Stimulated activated naive B cell treated with anti-CD40 and anti-IgM and Interleukin-4, amounts not matched to agents 10 μg/mL and 1 μg/mL and 100 μg/mL, for 72 hours (primary cell): ENCODE results near the gene AXL.
"Not testable (repeated sequence)": the region's sequence is repeated elsewhere in the genome, so short reads cannot be mapped to it uniquely, and the experiment has no call there.

Source experiments
- ATAC-seq, 2 donors: fragments of 150-1000 bp; cut with Tn5 transposase; replicated peaks; 2 replicates each; pipeline ENCODE4 v1.10.0; 2021; ENCODE audit warnings: moderate library complexity in 1 of 2
- DNase-seq: peaks from one replicate; pipeline ENCODE4 v3.0.0; 2021
- H3K27ac Mint-ChIP-seq: one replicate; pipeline ENCODE4 v1.8.0; 2022; ENCODE audit warnings: mild to moderate bottlenecking, mixed read lengths
- H3K27me3 Mint-ChIP-seq, 2 donors: one replicate each; pipeline ENCODE4 v1.8.0; 2022; ENCODE audit warnings: mixed read lengths in 2 of 2
- H3K36me3 Mint-ChIP-seq, 2 donors: one replicate each; pipeline ENCODE4 v1.8.0; 2022; ENCODE audit warnings: mixed read lengths in 2 of 2, mild to moderate bottlenecking in 1 of 2
- H3K4me1 Mint-ChIP-seq, 2 donors: one replicate each; pipeline ENCODE4 v1.8.0; 2022; ENCODE audit warnings: mixed read lengths in 2 of 2, mild to moderate bottlenecking in 1 of 2
- H3K4me3 Mint-ChIP-seq, 2 donors: one replicate each; pipeline ENCODE4 v1.8.0; 2022; ENCODE audit warnings: mild to moderate bottlenecking in 2 of 2, mixed read lengths in 2 of 2, moderate library complexity in 1 of 2
- H3K9me3 Mint-ChIP-seq, 2 donors: one replicate each; pipeline ENCODE4 v1.8.0; 2022; ENCODE audit warnings: mixed read lengths in 2 of 2, mild to moderate bottlenecking in 1 of 2

The AXL gene

GRCh38 chr19:41218615-41219507 lies at the start of gene AXL:
TSS of gene AXL (plus strand) at chr19:41219223. CDS start at chr19:41219393, 170 bp downstream.
- peak within 1 kb of the TSS in 1 of 2 donors; percentile 10 for H3K4me3 Mint-ChIP-seq
- ATAC-seq (no peak), DNase-seq (no peak)
- no peaks in the 10 kb centered on the region for H3K9me3 Mint-ChIP-seq
- H3K27ac Mint-ChIP-seq, result peak within 1 kb of the TSS; percentile 68
- no peaks in the 10 kb centered on the region for H3K36me3 Mint-ChIP-seq
- peaks cover 52 to 75% of the 10 kb centered on the region in 2 donors for H3K27me3 Mint-ChIP-seq
- peaks cover 8 to 11% of the 10 kb centered on the region in 2 donors for H3K4me1 Mint-ChIP-seq

- no peak for ATAC-seq
- Mint-ChIP-seq H3K4me1 (peaks cover 9 to 13% of the 10 kb centered on the region in 2 donors), H3K27me3 (peaks cover 19 to 21% of the 10 kb centered on the region in 2 donors), H3K4me3 (no peak overlapping the region), H3K27ac (no peak overlapping the region), H3K9me3 (no peaks in the 10 kb centered on the region), H3K36me3 (no peaks in the 10 kb centered on the region)
- DNase-seq, result no peak
Observed at GRCh38 chr19:41172297-41173164, 46.5 kb upstream of the AXL start.

GRCh38 chr19:41174297-41174928 lies 44.6 kb upstream of the AXL start:
- peaks cover 9 to 13% of the 10 kb centered on the region in 2 donors for H3K4me1 Mint-ChIP-seq

GRCh38 chr19:41175801-41176777 lies 42.9 kb upstream of the AXL start:
- DNase-seq (no peak), ATAC-seq (peak; percentile 71 to 77)
- Mint-ChIP-seq H3K27me3 (peaks cover 10 to 21% of the 10 kb centered on the region in 2 donors), H3K4me1 (peaks cover 9 to 13% of the 10 kb centered on the region in 2 donors), H3K9me3 (no peaks in the 10 kb centered on the region), H3K27ac (peak overlapping the region; percentile 21), H3K36me3 (no peaks in the 10 kb centered on the region), H3K4me3 (no peak overlapping the region)

More at GRCh38 chr19:41174297-41174928, 44.6 kb upstream of the AXL start:
- Mint-ChIP-seq H3K4me3 (no peak overlapping the region), H3K27me3 (peaks cover 10 to 21% of the 10 kb centered on the region in 2 donors), H3K9me3 (no peaks in the 10 kb centered on the region), H3K27ac (no peak overlapping the region), H3K36me3 (no peaks in the 10 kb centered on the region)
- no peak for DNase-seq
- ATAC-seq, result no peak

GRCh38 chr19:41180173-41180572 lies 38.9 kb upstream of the AXL start:
- ATAC-seq, H3K36me3 Mint-ChIP-seq, H3K9me3 Mint-ChIP-seq, H3K4me3 Mint-ChIP-seq, DNase-seq, H3K27ac Mint-ChIP-seq: not testable (repeated sequence)
- Mint-ChIP-seq H3K27me3 (peaks cover 13 to 18% of the 10 kb centered on the region in 2 donors), H3K4me1 (peaks cover 6 to 13% of the 10 kb centered on the region in 2 donors)

- Mint-ChIP-seq H3K36me3 (no peaks in the 10 kb centered on the region), H3K9me3 (no peaks in the 10 kb centered on the region), H3K4me3 (no peak overlapping the region), H3K4me1 (peaks cover 1 to 2% of the 10 kb centered on the region in 2 donors), H3K27me3 (peaks cover 26 to 52% of the 10 kb centered on the region in 2 donors), H3K27ac (no peak overlapping the region)
- no peak for DNase-seq
- ATAC-seq, result no peak
Observed at GRCh38 chr19:41186971-41187883, 31.8 kb upstream of the AXL start.

- Mint-ChIP-seq H3K4me3 (no peak overlapping the region), H3K36me3 (no peaks in the 10 kb centered on the region), H3K4me1 (peaks cover 6 to 9% of the 10 kb centered on the region in 2 donors), H3K27ac (no peak overlapping the region), H3K27me3 (peaks cover 32 to 59% of the 10 kb centered on the region in 2 donors), H3K9me3 (no peaks in the 10 kb centered on the region)
- DNase-seq (no peak), ATAC-seq (no peak)
Observed at GRCh38 chr19:41187884-41188279, 31.1 kb upstream of the AXL start.

GRCh38 chr19:41189425-41190065 lies 29.5 kb upstream of the AXL start:
- no peak overlapping the region for H3K4me3 Mint-ChIP-seq

GRCh38 chr19:41192574-41193429 lies 26.2 kb upstream of the AXL start, which contains the start of gene CYP2S1:
TSS of gene CYP2S1 (plus strand) at chr19:41193219. CDS start at chr19:41193265, 46 bp downstream.
- peak; percentile 52 to 57 for ATAC-seq
- Mint-ChIP-seq H3K27me3 (peaks cover 48 to 77% of the 10 kb centered on the region in 2 donors), H3K4me1 (peaks cover 10 to 18% of the 10 kb centered on the region in 2 donors), H3K4me3 (peak within 1 kb of the TSS in 1 of 2 donors; percentile 36), H3K36me3 (no peaks in the 10 kb centered on the region), H3K9me3 (no peaks in the 10 kb centered on the region), H3K27ac (no peak within 1 kb of the TSS)
- DNase-seq, result no peak

More at GRCh38 chr19:41189425-41190065, 29.5 kb upstream of the AXL start:
- no peaks in the 10 kb centered on the region for H3K36me3 Mint-ChIP-seq
- peaks cover 10 to 14% of the 10 kb centered on the region in 2 donors for H3K4me1 Mint-ChIP-seq
- H3K27me3 Mint-ChIP-seq, result peaks cover 35 to 62% of the 10 kb centered on the region in 2 donors
- ATAC-seq (no peak), DNase-seq (no peak)
- no peak overlapping the region for H3K27ac Mint-ChIP-seq
- H3K9me3 Mint-ChIP-seq, result no peaks in the 10 kb centered on the region

- no peaks in the 10 kb centered on the region for H3K36me3 Mint-ChIP-seq
- ATAC-seq (no peak), DNase-seq (no peak)
- H3K9me3 Mint-ChIP-seq, result no peaks in the 10 kb centered on the region
- peaks cover 53 to 83% of the 10 kb centered on the region in 2 donors for H3K27me3 Mint-ChIP-seq
- peaks cover 10 to 18% of the 10 kb centered on the region in 2 donors for H3K4me1 Mint-ChIP-seq
- no peak overlapping the region for H3K4me3 Mint-ChIP-seq
- no peak overlapping the region for H3K27ac Mint-ChIP-seq
Observed at GRCh38 chr19:41193430-41194156, 25.4 kb upstream of the AXL start.

GRCh38 chr19:41194157-41194552 lies 24.9 kb upstream of the AXL start:
- no peaks in the 10 kb centered on the region for H3K36me3 Mint-ChIP-seq
- no peak overlapping the region for H3K27ac Mint-ChIP-seq
- DNase-seq (no peak), ATAC-seq (no peak)
- H3K4me3 Mint-ChIP-seq, result no peak overlapping the region
- H3K4me1 Mint-ChIP-seq, result peaks cover 10 to 18% of the 10 kb centered on the region in 2 donors
- no peaks in the 10 kb centered on the region for H3K9me3 Mint-ChIP-seq
- peaks cover 59 to 88% of the 10 kb centered on the region in 2 donors for H3K27me3 Mint-ChIP-seq
